K562 (cell line): ENCODE data around the gene ENTPD3. TPM values are rescaled to one million over a fixed set of nuclear protein-coding genes. Genes with fewer than 3 reads are reported as not detected.

Source experiments
- CHCHD3 ChIP-seq: fragments of 250-450 bp; sonication (Bioruptor Pico); IDR thresholded peaks from 2 replicates; pipeline ENCODE4 v2.1.2; 2022; ENCODE audit warnings: mild to moderate bottlenecking
- COPS2 ChIP-seq: fragments of 450-650 bp; conservative IDR thresholded peaks from 2 replicates; pipeline ENCODE4 v1.6.1; 2016; ENCODE audit warnings: mild to moderate bottlenecking, moderate library complexity
- LCOR ChIP-seq: sonication (generic); formaldehyde crosslinking; IDR thresholded peaks from 2 replicates; pipeline ENCODE4 v1.8.0; 2022; ENCODE audit warnings: mild to moderate bottlenecking, missing genetic modification reagents
- SIN3B ChIP-seq: fragments of 450-650 bp; IDR thresholded peaks from 2 replicates; pipeline ENCODE4 v1.6.1; 2017; ENCODE audit warnings: low read depth, mild to moderate bottlenecking, moderate library complexity
- SRSF9 ChIP-seq: fragments of 200-400 bp; formaldehyde crosslinking; IDR thresholded peaks from 2 replicates; pipeline ENCODE4 v1.6.1; 2017; ENCODE audit warnings: low read depth, low read length, borderline replicate concordance
- TAF9B ChIP-seq: fragments of 450-650 bp; IDR thresholded peaks from 2 replicates; pipeline ENCODE4 v1.6.1; 2018; ENCODE audit warnings: mild to moderate bottlenecking; ENCODE audit not compliant: partially characterized antibody
- ZNF444 ChIP-seq: fragments of 250-450 bp; sonication (Bioruptor Pico); IDR thresholded peaks from 2 replicates; pipeline ENCODE4 v1.4.0; 2020; ENCODE audit warnings: mild to moderate bottlenecking, moderate library complexity
- ZNF79 ChIP-seq: fragments of 250-450 bp; sonication (Bioruptor Pico); IDR thresholded peaks from 2 replicates; pipeline ENCODE4 v1.4.0; 2020; ENCODE audit warnings: low read depth, mild to moderate bottlenecking, moderate library complexity
- polyA plus RNA-seq, 8 experiments: library from polyadenylated mRNA; depleted of rRNA in 4 of 8; stranded (reverse) in 5 of 8; unstranded in 3 of 8; fragments of >200 nt; fragmentation: Nextera tagmentation in 2 of 8; fragmentation: Illumina TruSeq in 1 of 8; extraction: Ambion mirVana in 2 of 8; extraction: Trizol in 1 of 8; gene quantifications; 2 replicates each; pipeline versions ENCODE4 v1.2.1 to v1.2.3, GENCODE V29; 2011 to 2014; ENCODE audit warnings: inconsistent platforms in 1 of 8, missing spikeins in 1 of 8
- total RNA-seq, 7 experiments: library from RNA; depleted of rRNA in 6 of 7; stranded (reverse); fragments of >200 nt in 6 of 7; fragmentation: Illumina TruSeq in 2 of 7; extraction: Trizol in 2 of 7; gene quantifications; 2 replicates each; pipeline versions ENCODE4 v1.2.1 to v1.2.3, GENCODE V29; 2011 to 2021; ENCODE audit warnings: low replicate concordance in 1 of 7
- TF ChIP-seq, protein P1 (sequence below): sonication (generic); formaldehyde crosslinking; IDR thresholded peaks from 2 replicates; pipeline ENCODE4 v1.8.1; 2023; ENCODE audit warnings: mild to moderate bottlenecking, missing genetic modification reagents
- TF ChIP-seq, protein P2 (sequence below), 2 experiments: fragments of 450-650 bp in 1 of 2; sonication (generic) in 1 of 2; formaldehyde crosslinking in 1 of 2; IDR thresholded peaks; 2 replicates each; pipeline versions ENCODE4 v1.7.1 to v1.9.0; 2016 to 2022; ENCODE audit warnings: inconsistent platforms in 1 of 2, mild to moderate bottlenecking in 1 of 2, missing genetic modification reagents in 1 of 2
- TF ChIP-seq, protein P3 (sequence below), 2 experiments: fragments of 450-650 bp; IDR thresholded peaks; 2 replicates each; pipeline ENCODE4 v1.6.1; 2016

ENTPD3 gene
- total and polyA plus RNA-seq, 9 of the 15 experiments (the other 6 are each of a cell fraction or from before 2014, with no cell fraction given) = 0.23 to 2.1 (median 0.58) TPM

DNA sequence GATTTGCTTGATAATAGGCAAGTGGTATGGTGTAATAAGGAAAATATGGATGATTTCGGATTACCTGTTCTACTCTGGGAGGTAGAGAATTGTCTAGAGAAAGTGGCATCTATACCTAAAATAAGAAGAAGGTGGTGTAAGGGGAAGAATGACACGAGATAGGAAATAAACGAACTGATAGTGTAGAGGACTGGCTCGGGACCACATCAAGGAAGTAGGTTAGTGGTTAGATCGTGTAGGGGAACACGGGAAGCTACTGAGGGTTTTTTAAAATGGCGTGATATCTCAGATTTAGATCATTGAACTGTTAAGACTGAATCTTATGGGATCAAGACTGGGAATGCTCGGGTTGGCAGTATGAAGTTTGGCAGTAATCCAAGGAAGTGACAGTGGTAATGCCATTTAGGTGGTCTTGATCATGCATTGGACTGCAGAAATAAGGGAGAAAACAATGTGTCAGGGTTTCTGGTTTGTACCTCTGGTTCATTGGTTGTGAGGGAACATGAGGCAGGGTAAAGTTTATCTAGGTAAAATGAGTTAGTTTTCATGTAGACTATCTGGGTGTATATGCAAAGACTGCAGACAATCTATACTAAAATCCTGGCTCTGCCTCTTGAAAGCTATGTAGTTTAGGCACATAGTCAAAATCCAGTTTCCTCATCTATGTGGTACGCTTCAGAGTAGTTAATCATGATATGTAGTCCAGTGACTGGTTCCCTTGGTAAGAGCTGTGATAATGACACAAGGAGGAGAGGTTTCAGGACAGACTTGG lies 77.5 kb downstream of the ENTPD3 start (continued):
- TF ChIP-seq, protein P1, sequence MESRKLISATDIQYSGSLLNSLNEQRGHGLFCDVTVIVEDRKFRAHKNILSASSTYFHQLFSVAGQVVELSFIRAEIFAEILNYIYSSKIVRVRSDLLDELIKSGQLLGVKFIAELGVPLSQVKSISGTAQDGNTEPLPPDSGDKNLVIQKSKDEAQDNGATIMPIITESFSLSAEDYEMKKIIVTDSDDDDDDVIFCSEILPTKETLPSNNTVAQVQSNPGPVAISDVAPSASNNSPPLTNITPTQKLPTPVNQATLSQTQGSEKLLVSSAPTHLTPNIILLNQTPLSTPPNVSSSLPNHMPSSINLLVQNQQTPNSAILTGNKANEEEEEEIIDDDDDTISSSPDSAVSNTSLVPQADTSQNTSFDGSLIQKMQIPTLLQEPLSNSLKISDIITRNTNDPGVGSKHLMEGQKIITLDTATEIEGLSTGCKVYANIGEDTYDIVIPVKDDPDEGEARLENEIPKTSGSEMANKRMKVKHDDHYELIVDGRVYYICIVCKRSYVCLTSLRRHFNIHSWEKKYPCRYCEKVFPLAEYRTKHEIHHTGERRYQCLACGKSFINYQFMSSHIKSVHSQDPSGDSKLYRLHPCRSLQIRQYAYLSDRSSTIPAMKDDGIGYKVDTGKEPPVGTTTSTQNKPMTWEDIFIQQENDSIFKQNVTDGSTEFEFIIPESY (CRISPR knock-in tag) = no peak
- TF ChIP-seq ZNF79 (no peak), CHCHD3 (no peak), LCOR (no peak), SRSF9 (no peak), TAF9B (no peak), COPS2 (no peak), SIN3B (peak; percentile 16; the same call in 1 of the 2 replicates), ZNF444 (CRISPR knock-in tag) (no peak)
- TF ChIP-seq, protein P2, sequence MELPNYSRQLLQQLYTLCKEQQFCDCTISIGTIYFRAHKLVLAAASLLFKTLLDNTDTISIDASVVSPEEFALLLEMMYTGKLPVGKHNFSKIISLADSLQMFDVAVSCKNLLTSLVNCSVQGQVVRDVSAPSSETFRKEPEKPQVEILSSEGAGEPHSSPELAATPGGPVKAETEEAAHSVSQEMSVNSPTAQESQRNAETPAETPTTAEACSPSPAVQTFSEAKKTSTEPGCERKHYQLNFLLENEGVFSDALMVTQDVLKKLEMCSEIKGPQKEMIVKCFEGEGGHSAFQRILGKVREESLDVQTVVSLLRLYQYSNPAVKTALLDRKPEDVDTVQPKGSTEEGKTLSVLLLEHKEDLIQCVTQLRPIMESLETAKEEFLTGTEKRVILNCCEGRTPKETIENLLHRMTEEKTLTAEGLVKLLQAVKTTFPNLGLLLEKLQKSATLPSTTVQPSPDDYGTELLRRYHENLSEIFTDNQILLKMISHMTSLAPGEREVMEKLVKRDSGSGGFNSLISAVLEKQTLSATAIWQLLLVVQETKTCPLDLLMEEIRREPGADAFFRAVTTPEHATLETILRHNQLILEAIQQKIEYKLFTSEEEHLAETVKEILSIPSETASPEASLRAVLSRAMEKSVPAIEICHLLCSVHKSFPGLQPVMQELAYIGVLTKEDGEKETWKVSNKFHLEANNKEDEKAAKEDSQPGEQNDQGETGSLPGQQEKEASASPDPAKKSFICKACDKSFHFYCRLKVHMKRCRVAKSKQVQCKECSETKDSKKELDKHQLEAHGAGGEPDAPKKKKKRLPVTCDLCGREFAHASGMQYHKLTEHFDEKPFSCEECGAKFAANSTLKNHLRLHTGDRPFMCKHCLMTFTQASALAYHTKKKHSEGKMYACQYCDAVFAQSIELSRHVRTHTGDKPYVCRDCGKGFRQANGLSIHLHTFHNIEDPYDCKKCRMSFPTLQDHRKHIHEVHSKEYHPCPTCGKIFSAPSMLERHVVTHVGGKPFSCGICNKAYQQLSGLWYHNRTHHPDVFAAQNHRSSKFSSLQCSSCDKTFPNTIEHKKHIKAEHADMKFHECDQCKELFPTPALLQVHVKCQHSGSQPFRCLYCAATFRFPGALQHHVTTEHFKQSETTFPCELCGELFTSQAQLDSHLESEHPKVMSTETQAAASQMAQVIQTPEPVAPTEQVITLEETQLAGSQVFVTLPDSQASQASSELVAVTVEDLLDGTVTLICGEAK (IDR thresholded peaks at IDR 0.05) = no peak
- TF ChIP-seq, protein P2 (CRISPR knock-in tag; IDR thresholded peaks at IDR 0.05) = no peak
- TF ChIP-seq, protein P3, sequence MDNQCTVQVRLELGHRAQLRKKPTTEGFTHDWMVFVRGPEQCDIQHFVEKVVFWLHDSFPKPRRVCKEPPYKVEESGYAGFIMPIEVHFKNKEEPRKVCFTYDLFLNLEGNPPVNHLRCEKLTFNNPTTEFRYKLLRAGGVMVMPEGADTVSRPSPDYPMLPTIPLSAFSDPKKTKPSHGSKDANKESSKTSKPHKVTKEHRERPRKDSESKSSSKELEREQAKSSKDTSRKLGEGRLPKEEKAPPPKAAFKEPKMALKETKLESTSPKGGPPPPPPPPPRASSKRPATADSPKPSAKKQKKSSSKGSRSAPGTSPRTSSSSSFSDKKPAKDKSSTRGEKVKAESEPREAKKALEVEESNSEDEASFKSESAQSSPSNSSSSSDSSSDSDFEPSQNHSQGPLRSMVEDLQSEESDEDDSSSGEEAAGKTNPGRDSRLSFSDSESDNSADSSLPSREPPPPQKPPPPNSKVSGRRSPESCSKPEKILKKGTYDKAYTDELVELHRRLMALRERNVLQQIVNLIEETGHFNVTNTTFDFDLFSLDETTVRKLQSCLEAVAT (IDR thresholded peaks at IDR 0.05) = no peak
